DMS79 treated with DMSO at 0.1 percent for 48 hours (cell line): ENCODE results near the gene OGFOD2.
A peak's percentile ranks its signal among the peaks of the same experiment; 100 is the strongest.

Source experiments
- DNase-seq: peaks from one replicate; lab custom pipeline; 2025; lab: John Stamatoyannopoulos, UW

OGFOD2 gene

DNA sequence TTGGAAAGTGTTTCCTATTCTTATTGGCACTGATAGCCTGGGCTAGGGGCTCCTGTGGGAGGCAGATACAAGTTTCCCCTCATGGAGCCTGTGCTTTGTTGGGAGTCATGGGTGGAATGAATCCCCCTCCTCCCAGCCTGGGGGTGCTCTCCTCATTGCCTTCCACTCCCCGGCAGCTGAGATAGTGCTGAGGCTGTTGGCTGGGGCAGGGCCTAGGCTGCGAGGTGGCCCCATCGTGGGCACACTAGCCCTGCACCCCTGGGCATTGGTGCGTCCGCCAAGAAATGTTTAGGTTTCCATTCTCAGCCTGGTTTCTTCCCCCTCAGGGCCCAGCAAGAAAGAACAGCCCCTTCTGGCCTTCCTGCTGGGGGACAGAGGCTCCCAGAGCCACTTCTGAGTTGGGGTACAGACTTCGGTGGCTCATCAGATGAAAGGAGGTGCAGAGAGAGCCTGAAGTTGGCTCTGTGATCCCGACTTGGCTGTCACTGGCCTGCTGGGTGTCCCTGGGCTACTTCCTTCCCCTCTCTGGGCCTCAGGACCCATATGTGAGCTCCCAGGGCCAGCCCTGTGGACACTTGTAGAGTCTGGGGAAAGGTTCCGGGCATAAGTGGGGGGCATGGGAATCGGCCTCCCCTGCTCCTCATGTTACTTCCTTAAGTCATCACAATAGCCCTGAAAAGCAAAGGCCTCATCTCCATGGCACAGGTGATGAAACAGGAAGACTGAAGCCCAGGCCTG is 2.8 kb downstream of the OGFOD2 start:
- DNase-seq = no peak

DNA sequence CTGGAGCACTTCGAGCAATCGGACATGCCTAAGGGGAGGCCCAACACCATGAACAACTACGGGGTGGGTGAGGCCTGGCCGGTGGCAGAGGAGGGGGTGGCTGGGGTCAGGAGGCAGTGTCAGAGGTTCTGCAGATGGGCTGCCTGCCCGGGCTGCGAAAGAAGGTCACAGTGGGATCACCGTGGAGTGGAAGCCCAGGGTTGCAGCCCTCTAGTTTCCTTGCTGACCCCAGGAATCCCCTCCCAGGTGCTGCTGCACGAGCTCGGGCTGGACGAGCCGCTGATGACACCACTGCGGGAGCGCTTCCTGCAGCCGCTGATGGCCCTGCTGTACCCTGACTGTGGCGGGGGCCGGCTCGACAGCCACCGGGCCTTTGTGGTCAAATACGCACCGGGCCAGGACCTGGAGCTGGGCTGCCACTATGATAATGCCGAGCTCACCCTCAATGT is 3.5 kb downstream of the OGFOD2 start:
- no peak for DNase-seq

DNA sequence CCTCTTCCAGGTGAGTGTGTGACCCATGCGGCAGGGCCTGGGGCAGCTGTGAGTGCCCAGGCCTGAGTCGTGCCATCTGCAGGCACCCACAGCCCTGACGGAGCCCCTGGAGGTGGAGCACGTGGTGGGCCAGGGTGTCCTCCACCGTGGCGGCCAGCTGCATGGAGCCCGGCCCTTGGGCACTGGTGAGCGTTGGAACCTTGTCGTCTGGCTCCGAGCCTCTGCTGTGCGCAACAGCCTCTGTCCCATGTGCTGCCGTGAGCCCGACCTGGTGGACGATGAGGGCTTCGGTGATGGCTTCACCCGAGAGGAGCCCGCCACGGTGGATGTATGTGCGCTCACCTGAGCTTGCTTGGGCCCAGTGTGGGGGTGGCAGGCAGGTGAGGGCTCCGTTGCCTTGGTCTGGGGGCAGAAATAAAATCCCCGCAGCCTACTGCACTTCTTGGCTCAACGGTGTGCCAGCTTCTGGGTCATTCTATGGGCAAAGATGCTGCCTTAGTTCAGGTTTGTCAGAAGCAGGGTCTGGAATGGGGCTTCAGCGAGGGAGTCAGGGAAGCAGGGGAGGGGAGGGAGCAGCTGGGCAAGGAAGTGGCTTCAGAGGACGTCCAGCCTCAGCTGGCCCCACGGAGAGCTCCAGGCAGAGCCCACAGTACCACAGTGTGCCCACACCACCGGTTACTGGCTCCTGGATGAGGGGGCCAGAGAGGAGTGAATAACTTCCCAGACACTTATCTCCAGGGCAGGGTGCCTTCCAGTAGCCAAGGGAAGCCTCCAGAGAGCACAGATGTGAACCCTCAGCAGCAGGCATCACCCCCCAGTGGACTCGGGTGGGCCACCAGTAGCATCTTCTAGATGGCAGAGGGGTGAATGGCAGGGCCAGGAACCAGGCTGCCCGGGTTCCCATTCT is 4.2 kb downstream of the OGFOD2 start:
- no peak for DNase-seq

DNA sequence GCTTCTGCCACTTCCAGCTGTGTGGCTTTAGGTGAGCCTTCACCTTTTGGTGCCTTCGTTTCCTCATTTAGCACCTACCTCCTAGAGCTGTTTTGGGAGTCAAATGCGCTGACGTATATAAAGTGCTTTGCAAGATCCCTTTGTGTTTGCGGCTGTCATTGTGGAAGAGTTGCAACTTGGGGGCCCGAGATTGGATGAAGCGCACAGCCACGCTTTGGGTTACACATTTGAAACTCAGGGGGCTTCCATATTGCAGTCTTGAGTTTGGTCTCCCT is 4.8 kb downstream of the OGFOD2 start:
- no peak for DNase-seq

DNA sequence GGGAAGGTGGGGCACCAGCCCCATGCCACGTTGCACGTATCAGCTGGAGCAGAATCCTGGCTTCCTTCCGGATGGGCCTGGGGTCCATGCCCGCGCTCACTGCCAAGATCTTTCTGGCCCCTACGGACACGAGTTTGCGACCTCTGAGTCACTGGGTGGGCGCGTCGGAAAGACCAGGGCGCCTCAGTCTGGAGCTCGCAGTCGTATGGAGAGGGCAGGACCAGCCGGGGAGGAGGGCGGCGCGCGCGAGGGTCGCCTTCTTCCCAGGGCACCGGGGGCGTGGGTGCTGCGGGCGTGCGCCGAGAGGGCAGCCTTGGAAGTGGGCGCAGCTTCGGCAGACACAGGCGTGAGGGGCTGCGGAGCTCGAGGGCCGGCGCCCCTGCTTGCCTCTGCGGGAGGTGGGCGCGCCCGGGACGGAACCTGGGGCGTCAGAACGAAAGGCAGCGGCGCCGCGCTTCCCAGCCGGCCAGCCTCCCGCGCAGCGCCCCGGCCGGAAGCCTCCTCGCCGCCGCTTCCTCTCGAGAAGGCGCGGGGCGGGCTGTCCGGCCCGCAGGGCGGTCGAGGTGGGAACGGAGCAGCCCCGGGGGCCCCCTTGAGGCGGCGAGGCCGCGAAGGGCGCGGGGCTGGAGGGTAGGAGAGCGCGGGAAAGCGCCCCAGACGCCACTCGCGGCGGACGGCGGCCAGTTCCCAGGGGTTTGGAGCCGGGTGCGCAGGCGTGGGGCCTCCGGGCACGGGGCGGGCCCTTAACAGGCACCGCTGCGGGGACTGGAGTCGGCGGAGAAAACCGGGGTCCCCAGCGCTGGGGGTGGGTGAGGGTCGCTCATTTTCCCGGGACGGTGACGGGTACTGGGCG is 5.4 kb downstream of the OGFOD2 start, which contains the start of gene ARL6IP4:
Gene ARL6IP4 (plus strand): TSS at position 499 of the 853 bp plus-strand sequence. CDS start 459 bp downstream, outside the sequence.
- DNase-seq = peak; percentile 44

DNA sequence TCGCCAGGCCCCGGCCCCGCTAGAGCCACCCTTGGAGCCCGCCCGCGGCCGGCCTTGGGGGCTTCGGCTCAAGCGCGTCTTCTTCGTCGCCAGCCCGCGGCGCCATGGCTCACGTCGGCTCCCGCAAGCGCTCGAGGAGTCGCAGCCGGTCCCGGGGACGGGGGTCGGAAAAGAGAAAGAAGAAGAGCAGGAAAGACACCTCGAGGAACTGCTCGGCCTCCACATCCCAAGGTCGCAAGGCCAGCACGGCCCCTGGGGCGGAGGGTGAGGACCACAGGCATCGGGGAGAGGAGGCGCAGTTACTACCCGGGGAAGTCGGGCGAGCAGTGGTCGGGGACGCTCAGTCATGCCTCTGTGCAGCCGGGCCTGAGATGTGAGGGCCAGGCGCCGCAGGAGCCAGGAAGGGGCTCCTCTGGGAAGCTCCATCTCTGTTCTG is 6.0 kb downstream of the OGFOD2 start:
- DNase-seq = peak; percentile 16

DNA sequence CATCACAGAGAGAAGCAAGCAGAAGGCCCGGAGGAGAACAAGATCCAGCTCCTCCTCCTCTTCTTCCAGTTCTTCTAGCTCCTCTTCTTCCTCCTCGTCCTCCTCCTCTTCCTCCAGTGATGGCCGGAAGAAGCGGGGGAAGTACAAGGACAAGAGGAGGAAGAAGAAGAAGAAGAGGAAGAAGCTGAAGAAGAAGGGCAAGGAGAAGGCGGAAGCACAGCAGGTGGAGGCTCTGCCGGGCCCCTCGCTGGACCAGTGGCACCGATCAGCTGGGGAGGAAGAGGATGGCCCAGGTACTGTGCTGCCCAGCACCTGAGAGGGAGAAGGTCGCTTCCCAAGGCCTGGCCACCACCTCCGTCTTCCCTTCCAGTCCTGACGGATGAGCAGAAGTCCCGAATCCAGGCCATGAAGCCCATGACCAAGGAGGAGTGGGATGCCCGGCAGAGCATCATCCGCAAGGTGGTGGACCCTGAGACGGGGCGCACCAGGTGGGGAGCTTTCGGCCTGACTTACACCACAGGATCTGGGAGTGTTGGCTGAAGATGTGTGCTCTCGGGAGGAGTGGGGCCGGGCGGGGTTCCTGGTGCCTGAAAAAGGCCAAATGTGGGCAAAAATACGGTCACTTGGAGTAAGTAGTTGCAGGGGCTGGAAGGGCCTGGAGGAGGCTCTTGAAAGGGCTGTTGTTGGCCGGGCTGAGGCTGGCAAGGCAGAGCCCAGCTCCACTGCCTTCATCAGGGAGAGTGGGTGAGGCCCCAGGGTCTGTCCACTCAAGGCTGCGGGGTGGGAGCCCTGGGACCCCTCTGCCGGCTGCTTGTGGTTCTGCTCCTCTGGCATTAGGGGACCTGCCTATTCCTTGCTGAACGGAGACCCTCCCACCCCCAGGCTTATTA is 6.8 kb downstream of the OGFOD2 start:
- DNase-seq = no peak

DNA sequence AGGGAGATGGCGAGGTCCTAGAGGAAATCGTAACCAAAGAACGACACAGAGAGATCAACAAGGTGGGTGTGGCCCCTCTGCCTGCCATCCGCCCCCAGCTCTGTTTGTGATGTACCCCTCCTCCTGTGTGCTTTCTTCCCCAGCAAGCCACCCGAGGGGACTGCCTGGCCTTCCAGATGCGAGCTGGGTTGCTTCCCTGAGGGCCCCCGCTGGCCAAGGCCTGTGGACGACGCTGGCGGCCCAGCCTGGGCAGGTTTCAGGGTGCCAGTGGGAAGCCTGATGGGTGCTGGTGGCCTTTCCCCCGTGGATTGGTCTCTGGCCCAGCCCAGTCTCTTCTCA is 7.4 kb downstream of the OGFOD2 start:
- no peak for DNase-seq

DNA sequence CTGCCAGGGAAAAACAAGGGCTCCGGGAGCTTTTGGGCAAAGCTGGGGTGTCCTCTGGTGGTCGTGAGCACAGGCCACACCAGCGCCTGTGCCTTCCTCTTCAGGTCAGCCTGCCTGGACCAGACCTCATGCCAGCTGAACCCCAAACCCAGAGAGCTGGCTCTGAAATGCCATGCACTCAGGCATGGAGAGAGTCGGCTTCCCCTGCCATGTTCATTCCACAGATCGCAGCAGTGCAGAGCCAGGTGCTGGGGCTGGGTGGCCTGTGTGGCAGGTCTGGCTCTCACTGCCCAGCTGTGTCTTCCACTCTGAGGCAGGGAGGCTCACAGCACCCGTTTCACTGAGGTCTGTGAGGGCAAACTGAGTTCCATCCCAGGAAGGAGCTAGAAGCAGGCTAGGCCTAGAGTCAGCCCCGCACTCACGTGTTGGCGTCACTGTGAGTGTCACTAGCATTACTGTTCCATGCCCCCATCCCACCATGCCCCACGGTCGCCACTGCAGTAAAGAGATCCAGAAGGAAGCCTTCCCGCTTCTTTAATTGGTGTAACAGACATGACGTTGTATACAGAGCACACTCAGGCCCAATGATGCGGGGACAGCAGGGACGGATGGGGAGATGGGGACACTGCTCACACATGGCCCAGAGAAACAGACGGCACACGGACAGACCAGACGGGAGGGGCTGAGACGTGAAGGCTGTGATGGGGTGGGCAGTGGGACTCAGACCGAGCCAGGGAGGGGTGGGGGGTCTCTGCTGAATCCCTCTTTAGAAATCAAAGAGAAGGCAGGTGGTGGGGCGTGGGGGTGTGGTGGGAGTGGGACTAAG is 8.1 kb downstream of the OGFOD2 start:
- no peak for DNase-seq

DNA sequence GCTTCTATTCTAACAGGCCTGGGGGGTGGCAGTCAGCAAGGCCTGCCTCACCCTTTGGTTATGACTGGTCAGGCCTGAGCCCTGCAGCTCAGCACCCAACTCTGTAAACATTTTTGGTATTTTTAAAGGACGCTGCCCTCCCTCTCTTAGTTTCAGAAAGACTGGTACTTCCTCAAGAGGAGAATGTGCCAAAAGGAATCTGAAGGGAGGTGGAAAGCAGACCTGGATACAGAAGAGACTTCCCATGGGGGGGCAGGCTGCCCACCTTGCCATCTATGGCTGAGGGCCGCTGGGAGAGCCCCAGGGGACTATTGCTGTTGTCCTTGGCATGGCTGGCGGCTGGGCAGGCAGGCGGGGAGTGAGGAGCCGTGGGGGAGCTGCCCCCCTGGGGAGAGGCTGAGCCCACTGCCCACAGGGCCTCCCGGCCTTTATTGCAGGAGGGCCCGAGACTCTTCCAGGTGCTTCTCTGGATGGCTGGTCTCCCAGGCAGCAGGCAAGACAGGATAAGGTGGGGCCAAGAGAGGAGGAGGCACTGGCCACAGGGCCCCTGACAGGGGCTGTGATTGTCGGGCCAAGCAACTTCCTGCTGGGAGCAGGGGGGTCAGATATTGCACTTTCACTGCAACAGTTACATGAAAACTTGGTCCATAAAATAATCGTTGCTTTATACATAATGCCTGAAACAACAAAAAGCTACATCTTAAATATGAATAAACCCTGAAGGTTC is 8.9 kb downstream of the OGFOD2 start:
- no peak for DNase-seq

DNA sequence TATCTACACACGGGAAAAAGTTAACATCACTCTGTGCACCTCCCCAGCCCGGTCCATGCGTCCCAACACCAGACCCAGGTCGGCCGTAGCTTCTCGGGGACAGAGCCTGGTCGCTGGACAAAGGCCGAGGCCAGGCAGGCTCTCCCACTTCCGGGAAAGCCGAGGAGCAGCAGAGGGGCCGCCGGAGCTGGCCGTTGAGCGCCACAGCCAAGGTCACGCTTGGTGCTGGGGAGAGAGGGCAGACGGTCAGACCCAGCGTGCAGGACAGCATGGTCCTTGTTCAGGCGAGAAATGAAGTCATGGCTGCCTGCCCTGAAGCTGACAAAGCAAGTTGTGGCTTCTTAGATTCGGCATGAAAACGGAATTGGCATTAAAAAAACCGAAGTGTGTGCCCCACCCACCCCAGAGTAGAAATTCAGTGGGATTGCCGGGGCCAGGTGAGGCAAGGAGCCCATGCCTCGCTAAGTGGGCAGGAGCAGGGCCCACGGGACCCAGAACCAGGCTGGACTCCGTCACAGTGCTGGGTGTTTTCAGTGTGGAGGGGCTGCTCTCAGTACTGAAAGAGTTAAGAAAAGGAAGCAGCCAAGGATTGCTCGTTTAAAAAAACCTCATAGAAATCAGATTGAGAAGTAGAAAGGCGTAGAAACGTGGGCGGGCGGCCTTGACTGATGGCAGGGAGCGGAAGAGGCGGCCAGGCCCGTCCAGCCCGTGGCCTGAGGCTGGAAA is 9.7 kb downstream of the OGFOD2 start:
- DNase-seq = no peak

DNA sequence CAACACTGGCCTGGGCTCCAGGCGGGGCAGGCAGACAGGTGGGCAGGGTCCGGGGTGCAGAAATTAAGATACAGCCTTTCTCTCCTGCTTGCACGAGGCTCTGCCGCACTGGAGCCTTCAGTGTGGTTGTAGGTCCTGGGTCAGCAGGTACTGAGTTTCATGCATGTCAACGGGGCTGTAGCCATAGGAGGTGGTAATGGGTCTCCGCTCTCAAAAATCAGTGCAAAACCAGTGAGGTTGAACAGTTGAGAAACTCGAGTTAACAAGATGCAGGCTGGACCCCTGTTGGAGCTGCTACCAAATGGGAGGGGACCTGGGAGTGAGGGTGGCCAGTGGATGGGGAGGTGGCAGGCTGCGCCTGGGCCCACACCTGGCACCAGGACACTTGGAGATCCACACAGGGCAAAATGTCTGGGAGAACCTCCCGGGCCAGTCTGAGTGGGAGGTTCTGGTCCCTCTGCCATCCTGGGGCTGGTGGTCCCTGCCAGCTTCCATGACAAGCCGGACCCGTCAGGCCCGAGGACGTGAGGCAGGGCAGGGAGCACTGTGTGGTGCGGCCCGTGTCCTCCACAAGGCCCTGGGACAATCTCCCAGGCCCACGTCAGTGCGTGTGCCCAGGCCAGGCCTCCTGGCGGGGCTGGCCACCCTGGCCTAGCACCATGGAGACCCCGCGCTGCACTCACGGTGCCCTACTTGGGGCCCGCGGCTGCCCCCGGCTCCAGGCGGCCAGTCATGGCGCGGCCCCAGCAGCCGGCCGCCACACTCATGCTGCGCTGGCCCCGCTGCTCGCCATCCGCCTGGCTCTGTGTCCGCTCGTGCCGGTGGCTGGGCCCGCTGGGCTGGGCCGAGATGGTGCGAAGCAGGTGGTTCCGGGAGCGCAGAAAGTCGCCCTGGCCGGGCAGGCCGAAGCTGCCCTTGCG is 10.6 kb downstream of the OGFOD2 start:
- no peak for DNase-seq

DNA sequence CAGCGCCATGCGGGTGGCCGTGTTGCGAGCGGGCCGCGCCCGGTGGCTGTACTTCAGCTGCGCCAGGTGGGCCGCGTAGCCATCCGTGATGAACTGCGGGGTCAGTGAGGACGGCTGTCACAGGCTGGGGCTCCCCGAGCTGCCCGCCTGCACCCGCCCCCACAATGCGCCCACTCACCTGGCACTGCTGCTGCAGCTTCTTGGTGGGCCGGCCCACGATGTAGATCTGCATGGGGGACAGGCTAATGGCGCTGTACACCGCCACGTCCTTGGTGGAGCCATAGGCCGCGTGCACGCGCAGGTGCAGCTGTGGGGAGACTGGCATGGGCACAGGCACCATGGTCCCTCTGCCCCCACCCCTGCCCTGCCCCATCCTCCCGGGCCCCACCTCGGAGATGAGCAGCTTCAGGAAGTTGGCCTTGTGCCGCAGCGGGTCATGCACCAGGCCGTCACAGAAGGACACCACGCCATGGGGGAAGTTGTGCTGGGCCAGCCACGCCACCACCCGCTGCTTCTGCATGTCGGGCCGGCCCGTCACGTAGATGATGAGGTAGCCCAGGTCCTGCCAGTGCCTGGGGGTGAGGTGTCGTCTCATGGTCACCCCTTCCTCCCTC is 11.3 kb downstream of the OGFOD2 start:
- no peak for DNase-seq

DNA sequence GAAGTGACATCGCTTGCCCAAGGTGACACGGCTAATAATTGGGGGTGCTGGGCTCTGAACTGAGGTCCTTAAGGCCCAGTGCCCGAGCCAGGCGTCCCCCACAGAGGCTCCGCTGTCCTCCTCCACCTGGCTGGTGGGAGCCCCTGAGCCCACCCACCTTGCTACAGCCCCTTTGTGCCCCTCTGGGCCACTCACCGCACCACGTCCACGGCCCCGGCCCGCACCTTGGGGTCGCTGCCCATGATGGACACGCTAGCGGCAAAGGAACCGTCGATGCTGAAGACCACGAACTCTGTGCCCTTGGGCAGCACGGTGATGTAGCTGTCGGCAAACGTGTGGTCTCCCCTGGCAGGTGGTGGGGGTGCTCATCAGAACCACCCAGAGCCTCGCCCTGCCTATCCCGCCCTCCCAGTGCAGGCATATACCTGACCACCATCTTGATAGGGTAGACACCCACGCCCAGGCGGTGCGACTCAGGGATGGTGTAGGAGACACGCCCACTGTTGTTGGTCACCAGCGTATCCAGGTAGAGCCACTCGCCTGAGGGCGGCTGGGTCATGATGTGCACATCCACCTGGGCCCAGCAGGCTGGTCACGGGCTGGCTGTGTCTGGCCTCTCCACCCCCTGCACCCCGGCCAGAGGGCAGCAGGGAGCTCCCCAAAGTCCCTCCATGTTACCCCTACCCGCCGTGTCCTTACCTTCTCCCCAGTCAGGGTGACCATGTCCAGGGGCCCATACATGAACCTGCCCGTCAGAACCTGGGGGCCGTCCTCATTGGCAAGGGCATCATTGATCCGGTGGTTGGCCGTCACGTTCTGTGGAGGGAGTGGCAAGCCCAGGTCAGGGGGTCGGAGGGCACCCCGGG is 12.3 kb downstream of the OGFOD2 start:
- DNase-seq = no peak

DNA sequence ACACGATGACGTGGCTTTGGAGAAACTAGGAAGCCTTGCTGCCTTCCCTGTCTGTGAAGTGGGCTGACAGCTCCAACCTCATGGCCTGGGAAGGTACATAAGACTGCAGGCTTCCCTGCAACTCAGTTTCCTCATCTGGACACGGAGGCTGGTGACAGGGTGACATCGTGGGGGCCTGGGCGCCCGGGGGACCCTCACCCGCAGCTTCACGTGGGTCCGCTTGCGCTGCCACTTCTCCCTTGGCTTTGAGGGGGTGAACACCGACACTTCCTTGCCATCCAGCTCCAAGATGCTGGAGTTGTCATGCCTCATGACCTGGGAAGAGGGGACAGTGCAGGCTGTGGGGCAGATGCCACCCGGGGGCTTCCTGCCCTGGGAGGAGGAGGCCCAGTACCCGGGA is 13.0 kb downstream of the OGFOD2 start:
- no peak for DNase-seq

DNA sequence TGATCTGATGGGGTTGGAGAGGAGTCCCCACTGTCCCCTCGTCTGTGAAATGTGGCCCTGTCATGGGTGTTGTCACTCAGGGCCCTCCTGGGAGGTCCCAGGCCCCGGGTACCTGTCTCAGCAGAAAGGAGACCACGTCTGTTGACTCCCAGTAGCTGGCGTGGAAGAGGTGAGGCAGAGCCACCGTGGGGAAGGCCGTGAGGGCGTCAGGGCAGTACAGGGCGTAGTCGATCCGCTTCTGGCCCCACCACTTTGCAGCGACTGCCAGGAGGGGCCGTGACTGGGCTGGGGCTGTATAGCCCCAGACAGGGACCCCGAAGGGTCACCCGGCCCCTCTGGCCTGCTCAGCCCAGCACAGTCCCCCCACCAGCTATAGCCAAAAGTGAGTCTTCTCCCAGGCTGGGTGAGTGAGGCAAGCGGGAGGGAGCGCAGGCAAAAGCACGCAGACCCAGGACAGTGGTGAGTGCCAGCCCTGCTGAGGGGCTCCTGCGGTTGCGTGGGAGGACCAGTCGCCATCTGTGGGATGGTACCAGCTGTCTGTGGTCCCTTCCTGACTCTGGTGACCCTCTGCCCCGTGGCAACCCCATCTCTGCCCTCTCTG is 13.7 kb downstream of the OGFOD2 start:
- no peak for DNase-seq
